Measurements from ENCODE around the gene KXD1.

- TF ChIP-seq, protein P1, sequence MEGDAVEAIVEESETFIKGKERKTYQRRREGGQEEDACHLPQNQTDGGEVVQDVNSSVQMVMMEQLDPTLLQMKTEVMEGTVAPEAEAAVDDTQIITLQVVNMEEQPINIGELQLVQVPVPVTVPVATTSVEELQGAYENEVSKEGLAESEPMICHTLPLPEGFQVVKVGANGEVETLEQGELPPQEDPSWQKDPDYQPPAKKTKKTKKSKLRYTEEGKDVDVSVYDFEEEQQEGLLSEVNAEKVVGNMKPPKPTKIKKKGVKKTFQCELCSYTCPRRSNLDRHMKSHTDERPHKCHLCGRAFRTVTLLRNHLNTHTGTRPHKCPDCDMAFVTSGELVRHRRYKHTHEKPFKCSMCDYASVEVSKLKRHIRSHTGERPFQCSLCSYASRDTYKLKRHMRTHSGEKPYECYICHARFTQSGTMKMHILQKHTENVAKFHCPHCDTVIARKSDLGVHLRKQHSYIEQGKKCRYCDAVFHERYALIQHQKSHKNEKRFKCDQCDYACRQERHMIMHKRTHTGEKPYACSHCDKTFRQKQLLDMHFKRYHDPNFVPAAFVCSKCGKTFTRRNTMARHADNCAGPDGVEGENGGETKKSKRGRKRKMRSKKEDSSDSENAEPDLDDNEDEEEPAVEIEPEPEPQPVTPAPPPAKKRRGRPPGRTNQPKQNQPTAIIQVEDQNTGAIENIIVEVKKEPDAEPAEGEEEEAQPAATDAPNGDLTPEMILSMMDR (IDR thresholded peaks at IDR 0.05), result no peak
- TF ChIP-seq POLR2A (IDR thresholded peaks at IDR 0.05), result no peak
Measured at GRCh38 chr19:18514800-18515682, 42.6 kb upstream of the KXD1 start.

Data from thyroid gland (tissue), 4 donors.